COLO668 (cell line): ENCODE data around the gene TCF12.

Experiments used
- DNase-seq: peaks from one replicate; lab custom pipeline; 2025; ENCODE audit not compliant: unreplicated experiment; lab: John Stamatoyannopoulos, UW

Gene TCF12

DNA sequence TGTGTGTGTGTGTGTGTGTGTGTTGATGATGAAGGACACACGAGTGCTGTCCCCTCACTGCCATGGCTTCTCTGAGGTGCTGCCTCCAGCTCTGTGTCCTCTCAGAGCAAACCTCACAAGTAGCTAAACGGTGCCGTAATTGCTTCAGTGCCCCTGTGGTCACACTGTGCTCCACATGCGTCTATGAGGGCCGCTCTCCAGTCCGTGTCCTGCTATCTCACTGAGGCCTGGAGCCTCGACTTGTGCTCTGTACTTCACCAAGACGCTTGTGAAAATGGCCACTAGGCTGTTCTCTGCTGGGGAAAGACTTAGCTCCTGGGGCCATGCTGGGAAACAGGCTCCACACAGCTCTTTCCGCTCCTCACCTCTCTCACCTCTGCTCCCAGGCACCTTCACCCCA, 392.4 kb downstream of the TCF12 start:
- DNase-seq: no peak

DNA sequence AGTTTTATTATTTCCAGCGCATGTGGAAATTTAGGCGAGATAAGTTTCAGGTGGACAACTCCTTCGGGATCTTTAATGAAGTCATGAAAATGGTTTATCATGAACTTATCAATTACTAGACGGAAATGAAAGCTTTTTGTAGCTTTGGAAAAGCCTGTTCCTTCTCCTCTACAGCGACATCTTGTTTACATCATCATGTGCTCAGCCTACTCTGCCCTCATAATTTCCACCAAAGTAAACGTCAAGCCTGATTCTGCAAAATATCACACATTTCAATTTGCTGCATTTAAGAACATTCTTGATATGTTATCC, 393.5 kb downstream of the TCF12 start:
- DNase-seq: no peak

DNA sequence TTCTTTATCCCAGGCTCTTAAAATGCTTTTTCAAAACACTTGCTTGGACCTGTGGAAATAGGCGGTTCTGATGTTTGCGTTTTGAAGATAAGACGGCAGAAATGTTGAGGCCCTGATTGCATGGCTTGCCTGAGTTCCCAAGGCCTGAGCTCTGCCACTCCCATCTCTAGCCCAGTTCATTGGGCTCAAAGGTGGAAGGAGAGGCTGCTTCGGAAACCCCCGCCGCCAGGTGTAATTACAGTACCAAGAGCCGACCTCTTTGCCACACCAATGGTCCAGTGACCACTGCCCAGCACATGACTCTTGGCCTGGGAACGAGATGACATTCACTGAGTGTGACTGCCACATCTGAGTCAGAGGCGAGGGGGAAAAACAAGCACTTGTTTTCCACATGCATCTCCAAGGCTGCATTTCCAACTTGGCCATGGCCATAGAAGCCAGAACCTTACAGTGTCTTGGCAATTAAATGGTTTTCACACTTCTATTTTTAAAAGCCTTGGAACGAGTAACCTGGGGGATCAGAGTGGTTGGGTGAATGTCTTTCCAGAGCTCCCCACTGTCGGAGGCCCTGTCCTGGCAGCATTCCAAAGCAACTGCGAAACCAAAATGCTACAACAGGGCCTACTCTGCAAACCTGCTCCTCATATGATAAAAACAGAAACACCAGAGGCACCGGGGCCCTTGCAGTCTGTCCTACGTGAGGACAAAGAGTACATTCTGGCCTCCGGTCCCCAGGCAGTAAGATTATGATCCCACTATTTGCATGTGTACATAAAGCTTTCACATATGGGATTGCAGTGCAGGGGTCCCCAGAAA, 394.1 kb downstream of the TCF12 start:
- DNase-seq: no peak

DNA sequence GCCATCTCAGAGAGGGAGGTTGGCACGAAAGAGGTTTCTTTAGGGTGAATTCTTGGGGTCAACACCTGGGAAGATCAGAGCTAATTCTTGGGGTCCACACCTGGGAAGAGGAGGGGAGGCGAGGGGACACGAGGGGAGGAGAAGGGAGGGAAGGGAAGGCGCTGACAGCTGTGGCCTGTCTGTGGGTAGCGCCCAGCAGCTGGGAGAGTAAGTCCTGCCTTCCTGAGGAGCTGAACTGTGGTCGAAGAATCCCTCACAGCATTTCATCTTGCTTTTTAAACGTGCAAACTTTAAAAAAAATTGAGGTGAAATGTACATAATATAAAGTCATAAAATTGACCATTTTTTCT, 394.7 kb downstream of the TCF12 start:
- DNase-seq: no peak

DNA sequence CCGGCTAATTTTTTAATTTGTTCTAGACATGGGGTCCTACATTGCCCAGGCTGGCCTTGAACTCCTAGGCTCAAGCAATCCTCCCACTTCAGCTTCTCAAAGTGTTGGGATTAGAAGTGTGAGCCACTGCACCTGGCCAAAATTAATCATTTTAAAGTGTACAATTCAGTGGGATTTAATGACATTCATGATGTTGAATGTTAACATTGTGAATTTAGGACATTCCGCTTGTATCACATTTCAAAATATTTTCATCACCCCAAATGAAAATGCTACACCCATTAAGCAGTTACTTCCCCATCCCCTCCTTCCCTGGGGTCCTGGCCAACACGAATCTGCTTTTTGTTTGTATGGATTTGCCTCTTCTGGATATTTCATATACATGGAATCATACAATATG, 395.8 kb downstream of the TCF12 start:
- DNase-seq: no peak

DNA sequence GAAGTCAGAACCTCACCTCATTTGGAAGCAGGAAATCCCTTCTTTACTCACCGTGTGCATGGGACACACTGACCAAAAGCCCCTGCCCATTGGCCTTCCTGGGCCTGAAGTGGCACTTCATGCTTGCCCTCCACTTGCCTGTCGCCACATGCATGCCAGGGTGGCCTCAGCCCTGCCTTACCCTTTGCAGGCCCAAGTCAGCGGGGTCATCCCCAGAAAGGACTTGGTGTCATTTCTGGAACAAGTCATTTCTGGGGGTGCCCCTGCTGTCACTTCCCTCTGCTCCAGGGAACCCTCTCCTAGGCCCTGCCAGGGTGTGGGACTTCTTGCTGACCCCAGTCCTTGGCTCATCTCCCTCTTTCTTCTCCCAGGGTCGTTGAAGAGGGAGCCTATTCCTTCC, 398.0 kb downstream of the TCF12 start:
- DNase-seq: no peak

DNA sequence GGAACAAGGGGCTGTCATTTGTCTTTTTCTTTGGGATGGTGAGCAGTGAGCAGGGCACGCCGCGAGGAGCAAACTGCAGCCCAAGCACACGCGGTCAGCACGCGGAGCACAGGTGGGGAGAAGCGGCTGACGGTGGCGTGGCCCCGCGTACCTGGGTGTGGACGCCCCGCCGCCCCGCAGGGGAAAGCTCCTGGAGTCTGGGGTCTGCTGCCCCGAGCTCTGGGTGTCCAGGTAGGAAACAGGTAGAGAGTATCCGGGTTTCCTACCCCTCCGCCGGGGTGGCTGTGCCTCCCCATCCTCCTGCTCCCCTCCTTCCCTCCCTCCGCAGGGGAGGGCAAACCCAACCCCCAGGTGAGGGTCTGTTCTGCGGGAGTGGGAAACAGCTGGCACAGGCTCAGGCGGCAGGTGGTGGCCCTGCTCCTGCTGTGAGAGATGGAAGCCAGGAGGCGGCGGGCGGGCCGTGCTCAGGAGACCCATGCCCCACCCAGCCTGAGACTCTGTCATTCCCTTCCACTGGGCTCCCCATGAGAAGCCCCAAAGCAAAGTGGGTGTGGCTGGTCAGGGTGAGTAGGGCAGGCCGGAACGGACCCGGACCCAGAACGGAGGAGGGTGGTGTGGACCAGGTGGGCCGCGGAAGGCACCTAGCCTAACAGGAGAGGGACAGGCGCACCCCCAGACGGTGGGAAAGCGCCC, 400.9 kb downstream of the TCF12 start:
- DNase-seq: peak; percentile 94

DNA sequence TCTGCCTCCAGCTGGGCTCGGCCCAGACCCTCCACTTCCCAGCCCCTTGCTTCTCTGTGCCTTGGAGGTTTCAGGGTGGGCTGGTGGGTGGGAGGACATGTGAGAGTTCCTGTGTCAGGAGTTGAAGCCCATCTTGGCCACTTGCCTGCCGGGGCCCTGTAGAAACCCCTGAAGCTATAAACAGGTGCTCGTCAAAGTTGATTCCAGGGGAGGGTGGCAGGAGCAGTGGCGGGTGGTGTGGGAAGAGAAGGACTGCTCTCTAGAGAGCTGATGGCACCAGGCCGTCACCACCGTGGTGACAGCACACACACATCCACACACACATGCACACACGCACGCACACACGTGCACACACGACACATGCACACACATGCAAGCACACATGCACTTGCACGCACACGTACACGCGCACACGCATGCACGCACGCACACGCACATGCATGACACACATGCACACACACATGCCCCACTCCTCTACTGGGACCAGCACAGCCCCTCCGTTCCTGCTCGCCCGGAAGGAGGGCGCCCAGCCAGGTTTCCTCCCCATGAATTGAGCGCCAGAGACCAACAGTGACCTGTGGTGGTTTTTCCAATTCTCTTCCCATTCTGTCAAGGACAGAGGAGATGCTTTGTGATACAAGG, 401.6 kb downstream of the TCF12 start:
- DNase-seq: peak; percentile 63

DNA sequence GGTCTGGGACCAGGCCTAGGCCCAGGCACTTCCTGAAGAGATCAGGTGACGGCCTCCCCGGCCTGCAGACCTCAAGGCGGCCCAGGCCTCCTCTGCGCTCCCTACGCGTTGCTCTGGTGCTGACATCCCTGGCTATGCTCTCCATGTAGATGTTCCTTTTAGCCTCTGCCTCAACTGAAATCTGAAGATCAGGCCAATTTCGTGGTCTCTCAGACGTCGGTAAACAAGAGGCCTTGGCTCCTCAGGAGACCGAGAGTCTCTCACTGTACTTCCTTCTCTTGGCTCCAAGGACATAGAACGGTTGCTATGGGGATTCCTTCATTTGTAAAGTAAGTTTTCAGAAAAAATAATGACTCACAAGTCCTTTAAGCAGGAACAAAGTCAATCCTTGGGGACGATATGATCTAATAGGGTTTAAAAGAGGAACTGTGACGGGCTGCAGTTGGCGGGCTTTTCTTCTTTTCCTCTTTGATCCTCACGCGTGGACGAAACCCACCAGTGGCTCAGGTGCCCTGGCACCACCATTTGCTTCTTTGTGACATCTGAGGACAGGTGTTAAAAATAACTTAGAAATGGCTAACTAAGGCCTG, 402.3 kb downstream of the TCF12 start:
- peak; percentile 43 for DNase-seq

DNA sequence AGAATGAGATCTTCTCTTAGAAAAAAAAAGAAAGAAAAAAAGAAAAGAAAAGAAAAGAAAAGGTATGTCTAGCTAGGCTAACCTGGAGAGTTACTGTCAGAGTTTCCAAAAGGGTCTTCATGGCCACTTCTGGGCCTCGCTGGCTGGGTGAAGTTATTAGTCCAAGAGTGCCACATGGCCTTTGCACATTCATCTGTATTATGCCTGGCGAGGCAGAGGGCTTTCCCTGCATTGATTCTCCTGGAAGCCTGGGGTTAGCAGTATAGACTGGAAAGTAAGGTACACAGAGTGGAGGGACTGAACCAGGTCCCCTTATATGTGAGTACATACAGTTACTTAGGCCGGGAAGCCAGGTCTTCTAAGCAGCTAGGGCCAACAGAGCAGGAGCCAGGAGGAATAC, 403.0 kb downstream of the TCF12 start:
- DNase-seq: no peak

DNA sequence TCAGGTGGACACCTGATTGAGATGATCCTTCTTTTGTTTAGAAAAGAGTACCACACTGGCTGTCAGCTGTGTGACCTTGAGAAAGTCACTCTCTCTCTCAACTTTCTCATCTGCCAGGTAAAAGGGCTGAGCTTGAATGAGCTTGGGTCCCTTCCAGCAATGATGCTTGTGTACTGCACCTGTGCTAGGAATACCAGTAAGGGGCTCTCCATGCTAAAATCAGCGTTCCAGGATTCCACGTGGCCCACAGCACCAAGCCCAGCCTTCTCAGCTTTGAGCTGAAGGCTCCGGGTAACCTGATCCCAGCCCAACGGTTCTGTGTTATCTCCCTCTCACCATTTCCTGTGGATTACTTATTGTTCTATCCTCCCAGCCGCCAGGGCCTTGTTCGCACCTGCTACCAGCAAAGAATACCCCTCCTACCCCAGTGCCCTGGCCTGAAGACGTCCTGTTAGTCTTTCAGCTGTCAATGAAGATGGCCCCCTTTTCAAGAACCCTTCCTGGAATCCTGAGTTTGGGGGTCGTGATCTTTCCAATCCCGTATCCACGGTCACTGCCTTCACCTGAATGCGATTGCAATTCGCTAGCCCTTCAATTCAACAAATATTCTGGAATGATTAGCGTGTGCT, 403.6 kb downstream of the TCF12 start:
- peak; percentile 90 for DNase-seq

DNA sequence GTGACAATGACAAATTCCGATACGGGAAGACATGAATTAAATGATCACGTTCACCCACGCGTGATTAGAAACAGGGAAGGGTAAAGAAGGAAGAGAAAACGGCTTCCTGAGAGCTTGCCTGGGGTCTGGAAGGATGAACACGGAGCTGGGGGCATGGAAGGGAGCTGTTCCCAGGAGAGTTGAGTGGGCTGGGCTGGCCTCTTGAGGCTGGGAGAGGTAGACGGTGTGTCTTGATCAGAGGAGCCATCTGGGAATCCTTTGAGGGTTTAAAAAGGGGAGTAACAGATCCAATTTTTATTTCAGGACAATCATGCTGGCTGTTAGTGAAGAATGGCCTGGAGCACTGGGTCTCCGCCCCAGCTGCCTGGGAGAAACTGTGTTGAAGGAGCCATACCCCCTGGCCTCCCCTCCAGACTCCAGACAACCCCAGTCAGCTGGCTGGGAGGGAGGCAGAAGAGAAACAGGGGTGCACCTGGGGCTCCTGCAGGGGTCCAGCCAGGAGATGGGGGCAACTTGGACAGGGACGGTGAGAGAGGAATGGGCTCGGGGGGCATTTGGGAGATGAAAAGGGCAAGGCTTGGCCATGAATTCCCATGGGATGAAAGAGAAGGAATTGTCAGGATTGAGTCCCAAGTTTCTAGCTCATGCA, 404.3 kb downstream of the TCF12 start:
- DNase-seq: no peak

DNA sequence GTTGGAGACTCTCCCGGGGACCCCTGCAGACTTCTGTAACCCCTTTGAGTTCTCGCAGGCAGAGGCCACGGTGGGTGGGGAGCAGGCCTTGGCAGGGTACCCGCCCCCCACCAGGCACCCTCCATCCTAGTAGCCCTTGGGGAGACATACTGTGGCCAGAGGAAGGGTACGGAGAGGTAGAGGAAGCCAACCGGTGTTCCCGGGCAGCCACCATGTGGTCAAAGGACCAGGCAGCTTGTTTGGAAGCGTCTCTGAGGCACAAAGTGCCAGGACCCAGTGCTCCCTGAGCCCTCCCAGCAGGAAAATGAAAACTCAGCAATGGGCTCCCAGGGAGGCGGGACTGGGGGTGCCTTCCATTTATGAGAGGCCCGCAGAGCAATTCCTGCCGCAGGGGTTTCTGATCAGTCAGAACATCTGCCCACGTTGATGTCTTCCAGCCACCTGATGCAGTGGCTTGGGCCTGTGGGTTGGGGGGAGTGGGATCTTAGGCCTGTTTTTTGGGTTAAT, 404.9 kb downstream of the TCF12 start:
- no peak for DNase-seq

DNA sequence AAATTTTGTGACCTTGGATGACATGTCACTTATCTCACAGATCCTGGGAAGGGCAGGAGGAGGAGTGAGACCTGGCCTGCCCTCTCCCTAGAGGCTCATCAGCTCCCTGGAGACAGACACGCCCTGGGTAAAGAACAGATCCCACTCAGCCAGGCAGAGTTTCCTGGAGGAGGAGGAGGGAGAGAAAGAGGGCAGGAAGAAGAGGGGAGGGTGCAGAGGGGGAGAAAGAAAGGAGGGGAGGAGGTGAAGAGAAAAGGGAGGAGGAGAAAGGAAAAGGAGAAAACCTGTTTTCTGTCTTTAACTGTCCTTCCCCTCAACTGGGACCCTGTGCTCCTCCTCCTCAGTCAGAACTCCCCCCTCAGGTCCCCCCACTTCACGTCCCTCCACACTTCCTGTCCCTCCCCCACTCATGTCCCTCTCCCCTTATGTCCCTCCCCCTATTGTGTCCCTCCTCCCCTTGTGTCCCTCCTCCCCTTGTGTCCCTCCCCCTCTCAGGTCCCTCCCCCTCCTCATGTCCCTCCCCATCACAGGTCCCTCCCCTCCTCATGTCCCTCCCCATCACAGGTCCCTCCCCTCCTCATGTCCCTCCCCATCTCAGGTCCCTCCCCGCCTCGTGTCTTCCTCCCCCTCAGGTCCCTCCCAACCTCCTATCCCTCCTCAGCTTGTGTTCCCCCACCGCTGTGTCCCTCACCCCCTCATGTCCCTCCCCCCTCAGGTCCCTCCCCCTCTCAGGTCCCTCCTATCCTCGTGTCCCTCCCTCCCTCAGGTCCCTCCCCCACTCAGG, 405.6 kb downstream of the TCF12 start:
- peak; percentile 43 for DNase-seq

DNA sequence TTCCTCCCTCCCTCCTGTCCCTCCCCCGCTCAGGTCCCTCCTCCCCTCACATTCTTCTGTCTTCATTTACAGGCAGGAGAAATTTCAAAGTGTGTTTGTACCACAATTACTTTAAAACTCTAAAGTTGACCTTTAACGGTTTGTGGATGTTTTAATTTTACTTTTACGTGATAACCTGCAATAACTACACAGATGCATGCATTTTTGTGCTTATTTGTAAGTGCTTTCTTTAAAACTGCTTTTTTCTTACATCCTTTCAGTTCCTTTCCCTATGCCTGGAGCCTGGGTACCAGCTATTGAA, 406.1 kb downstream of the TCF12 start:
- DNase-seq: no peak

DNA sequence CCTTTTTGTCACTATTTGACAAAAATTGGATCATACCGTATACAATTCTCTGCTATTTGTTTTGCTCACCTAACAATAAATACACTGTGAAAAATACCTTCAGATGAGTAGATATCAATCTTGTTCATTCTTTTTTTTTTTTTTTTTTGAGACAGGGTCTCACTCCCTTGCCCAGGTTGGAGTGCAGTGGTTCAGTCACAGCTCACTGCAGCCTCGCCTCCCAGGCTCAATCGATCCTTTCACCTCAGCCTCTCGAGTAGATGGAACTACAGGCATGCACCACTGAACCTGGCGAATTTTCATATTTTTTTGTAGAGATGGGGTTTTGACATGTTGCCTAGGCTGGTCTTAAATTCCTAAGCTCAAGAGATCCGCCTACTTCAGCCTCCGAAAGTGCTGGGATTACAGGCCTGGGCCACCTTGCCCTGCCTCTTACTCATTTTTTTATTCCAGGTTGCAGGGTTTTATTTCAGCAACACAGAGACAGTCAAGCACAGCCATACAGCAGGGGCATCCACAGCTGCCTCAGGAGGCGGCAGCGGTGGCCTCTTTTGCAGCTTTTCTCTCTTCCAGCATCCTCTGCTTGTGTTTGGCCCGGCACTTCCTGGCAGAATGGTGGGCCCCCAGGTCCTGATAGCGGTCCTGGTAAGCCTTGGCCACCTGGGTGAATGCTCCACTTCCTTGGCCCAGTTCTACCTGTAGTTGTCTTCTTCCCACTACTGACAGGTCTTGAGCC, 406.7 kb downstream of the TCF12 start:
- DNase-seq: no peak

DNA sequence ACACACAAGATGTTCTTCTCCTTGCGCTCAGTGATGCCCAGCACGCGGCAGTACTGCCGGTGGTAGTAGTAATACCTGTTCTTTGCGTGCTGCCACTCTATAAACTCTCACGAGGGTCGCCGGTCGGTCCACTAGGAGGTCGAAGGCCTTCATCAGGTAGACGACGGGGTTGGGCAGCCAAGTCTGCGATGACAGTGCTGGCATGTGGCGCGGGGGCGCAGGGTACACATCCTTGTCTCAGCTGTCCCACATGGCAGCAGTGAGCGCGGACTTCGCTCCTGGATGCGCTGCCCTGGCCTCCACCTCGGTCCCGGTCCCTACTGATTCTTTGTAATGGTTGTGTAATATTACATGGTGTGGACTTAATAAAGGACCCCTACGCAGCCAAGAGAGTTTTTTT, 407.8 kb downstream of the TCF12 start:
- no peak for DNase-seq

DNA sequence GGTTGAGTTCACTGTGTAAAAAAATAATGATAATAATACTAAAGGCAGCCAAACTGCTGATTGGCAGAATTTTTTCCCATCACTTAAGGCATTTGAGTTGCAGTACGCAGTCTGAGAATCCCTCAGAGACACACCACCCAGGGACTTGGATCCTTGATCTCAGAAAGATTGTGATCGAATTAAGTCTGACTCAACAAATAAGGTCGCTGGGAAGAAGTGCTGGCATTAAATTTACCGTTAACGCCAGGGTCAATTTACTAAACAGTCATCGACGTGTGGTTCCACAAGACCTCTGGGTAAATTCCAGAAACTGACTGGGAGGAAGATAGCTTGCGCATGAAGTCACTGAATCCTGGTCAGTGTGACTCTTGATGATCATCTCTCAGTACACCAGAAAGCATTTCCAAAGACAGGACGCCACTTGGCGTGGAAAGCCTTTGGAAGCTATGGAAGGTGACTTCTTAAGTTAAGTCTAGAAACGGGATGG, 409.6 kb downstream of the TCF12 start:
- DNase-seq: no peak

DNA sequence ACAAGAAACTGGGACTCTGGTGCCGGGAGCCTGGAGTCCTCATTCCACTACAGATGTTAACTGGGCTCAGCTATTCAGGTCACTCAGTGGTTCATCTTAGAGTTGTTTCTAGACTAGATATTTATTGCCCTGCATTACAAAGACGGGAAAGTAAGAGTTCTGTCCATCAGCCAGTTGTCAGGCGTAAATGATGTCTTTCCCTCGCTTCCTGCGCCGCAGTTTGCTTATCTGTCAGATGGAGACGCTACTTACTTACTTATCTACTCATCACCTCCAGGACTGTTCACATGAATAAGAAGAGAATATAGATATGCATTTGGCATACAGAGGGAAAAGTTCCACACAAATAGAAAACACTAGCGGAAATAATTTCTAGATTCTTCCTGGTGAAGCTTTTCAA, 410.0 kb downstream of the TCF12 start:
- no peak for DNase-seq
